ENCODE data around the gene CLOCK.

DNA sequence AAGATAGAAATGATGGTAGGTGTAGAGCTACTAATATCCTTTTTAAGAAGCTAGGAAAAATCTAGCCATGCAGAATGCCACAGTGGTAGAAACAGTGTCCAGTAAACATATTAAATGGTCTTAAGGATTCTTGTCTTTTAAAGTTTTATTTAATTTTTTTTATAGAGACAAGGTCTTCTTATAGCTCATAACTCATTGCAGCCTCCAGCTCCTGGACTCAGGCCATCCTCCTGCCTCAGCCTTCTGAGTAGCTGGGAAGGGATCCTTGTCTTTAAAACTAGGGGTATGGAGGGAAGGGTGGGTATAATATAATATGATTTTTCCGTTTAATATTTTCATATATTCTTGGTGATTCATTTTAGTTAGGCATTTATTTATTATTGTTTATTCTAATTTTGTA, 147.1 kb downstream of the CLOCK start:
- TF ChIP-seq TEAD4 (IDR thresholded peaks at IDR 0.05) (no peak), YY1 (IDR thresholded peaks at IDR 0.05; ENCODE audit: low read depth) (no peak), CEBPB (IDR thresholded peaks at IDR 0.05) (no peak), EP300 (IDR thresholded peaks at IDR 0.05; ENCODE audit: borderline replicate concordance) (no peak), CREB1 (IDR thresholded peaks at IDR 0.05; ENCODE audit: low read depth) (no peak), EGR1 (IDR thresholded peaks at IDR 0.05) (no peak)
- TF ChIP-seq, protein P1, sequence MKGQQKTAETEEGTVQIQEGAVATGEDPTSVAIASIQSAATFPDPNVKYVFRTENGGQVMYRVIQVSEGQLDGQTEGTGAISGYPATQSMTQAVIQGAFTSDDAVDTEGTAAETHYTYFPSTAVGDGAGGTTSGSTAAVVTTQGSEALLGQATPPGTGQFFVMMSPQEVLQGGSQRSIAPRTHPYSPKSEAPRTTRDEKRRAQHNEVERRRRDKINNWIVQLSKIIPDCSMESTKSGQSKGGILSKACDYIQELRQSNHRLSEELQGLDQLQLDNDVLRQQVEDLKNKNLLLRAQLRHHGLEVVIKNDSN (IDR thresholded peaks at IDR 0.05), result no peak

All from Ishikawa (cell line).